Sigmoid colon (tissue), 7 donors: ENCODE results near the gene SLC30A2. TPM values are rescaled to one million over a fixed set of nuclear protein-coding genes. Genes with fewer than 3 reads are reported as not detected.

ENCODE experiments used
- DNase-seq: peaks from one replicate; pipeline ENCODE4 v3.0.0-alpha.2; 2019
- H3K27ac ChIP-seq, 4 donors: fragments of 200-600 bp; sonication (generic); one replicate each; pipeline ENCODE4 v1.5.1; 2016 to 2019; ENCODE audit warnings: mild to moderate bottlenecking in 1 of 4
- H3K27me3 ChIP-seq, 3 donors: fragments of 200-600 bp; sonication (generic); one replicate each; pipeline ENCODE4 v1.5.1; 2019; ENCODE audit warnings: mild to moderate bottlenecking in 1 of 3
- H3K36me3 ChIP-seq, 4 donors: fragments of 200-600 bp; sonication (generic); one replicate each; pipeline ENCODE4 v1.5.1; 2016 to 2019
- H3K4me1 ChIP-seq, 4 donors: fragments of 200-600 bp; sonication (generic); one replicate each; pipeline ENCODE4 v1.5.1; 2017 to 2019
- H3K4me3 ChIP-seq, 4 donors: fragments of 200-600 bp; sonication (generic); one replicate each; pipeline ENCODE4 v1.5.1; 2017 to 2019; ENCODE audit warnings: mild to moderate bottlenecking in 2 of 4, moderate library complexity in 1 of 4
- H3K9me3 ChIP-seq, 4 donors: fragments of 200-600 bp in 3 of 4; sonication (generic) in 3 of 4; one replicate each; pipeline versions ENCODE4 v1.5.1 to v1.6.1; 2013 to 2019
- CTCF ChIP-seq, 4 experiments: fragments of 450-650 bp in 3 of 4; fragments of 200-600 bp in 1 of 4; IDR thresholded peaks; one replicate each; pipeline ENCODE4 v1.5.1; 2016 to 2019; ENCODE audit warnings: antibody characterized with exemption in 4 of 4, mild to moderate bottlenecking in 3 of 4, moderate library complexity in 2 of 4
- EP300 ChIP-seq, 4 donors: sonication (generic); formaldehyde crosslinking; IDR thresholded peaks; one replicate each; pipeline ENCODE4 v1.6.1; 2017; ENCODE audit warnings: antibody characterized with exemption in 4 of 4
- POLR2A ChIP-seq, 2 donors: fragments of 450-650 bp; IDR thresholded peaks; one replicate each; pipeline ENCODE4 v1.6.1; 2016; ENCODE audit warnings: antibody characterized with exemption in 2 of 2, mild to moderate bottlenecking in 2 of 2, moderate library complexity in 2 of 2
- POLR2AphosphoS5 ChIP-seq, 4 donors: sonication (generic); formaldehyde crosslinking; IDR thresholded peaks; one replicate each; pipeline ENCODE4 v1.6.1; 2017; ENCODE audit warnings: antibody characterized with exemption in 4 of 4
- WGBS, 2 donors: extraction: QIAGEN DNeasy Blood & Tissue Kit; methylation state at CpG; one replicate each; pipeline ENCODE4 v1.1.7; 2013; 5-methylcytosine and 5-hydroxymethylcytosine counted together
- intact Hi-C: fragments of 100-400 bp; cut with DNase I; formaldehyde crosslinking; loops from one replicate; pipeline ENCODE4 v1.15.1; 2023
- polyA plus RNA-seq, 3 donors: library from polyadenylated mRNA; stranded (reverse); fragments of 200-250 nt; gene quantifications; one replicate each; pipeline ENCODE4 v1.2.3, GENCODE V29; 2013
- total RNA-seq, 4 donors: library from RNA; depleted of rRNA; stranded (reverse); fragments of >200 nt; gene quantifications; one replicate each; pipeline ENCODE4 v1.1.0, GENCODE V29; 2016
- donor health status: healthy with polysubstance abuse.
- donor health status: Bipolar disorder and iron deficiency.
- donor health status: healthy.

The SLC30A2 gene
- total and polyA plus RNA-seq, 7 donors: 0.07 to 0.92 (median 0.16) TPM; not detected in 4

DNA sequence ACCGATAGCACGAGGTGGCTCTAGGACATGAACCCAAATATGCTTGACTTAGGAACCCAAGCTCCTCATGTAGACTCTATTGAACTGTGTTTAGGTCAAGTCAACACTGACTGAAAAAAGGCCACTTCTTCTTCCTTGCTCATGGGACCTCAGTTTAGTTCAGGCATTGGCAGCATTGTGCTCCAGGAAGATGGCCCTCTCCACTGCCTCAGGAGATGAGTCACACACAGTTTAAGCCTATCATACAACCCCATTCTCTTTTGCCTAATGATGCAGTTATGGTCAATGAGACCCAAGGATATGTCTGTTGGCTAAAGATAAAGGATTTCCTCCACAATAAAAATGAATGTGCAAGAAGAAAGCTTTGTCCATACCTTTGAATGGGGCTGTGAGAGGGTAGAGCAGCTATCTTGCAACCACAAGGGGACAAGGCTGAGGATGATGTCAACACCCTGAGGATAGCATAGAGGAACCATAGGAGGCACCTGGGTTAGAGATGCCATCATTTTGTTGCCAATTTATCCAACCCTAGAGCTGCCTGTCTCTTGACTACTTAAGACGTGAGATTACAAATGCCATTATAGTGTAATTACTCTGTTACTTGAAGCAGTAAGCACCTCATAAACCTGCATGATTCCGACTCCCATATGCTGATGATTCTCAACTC is 24.5 kb upstream of the SLC30A2 start:
- no peak for TF ChIP-seq EP300 (IDR thresholded peaks at IDR 0.05)
- no peak for TF ChIP-seq POLR2A (IDR thresholded peaks at IDR 0.05)
- no peak for TF ChIP-seq POLR2AphosphoS5 (IDR thresholded peaks at IDR 0.05)
- no peak for TF ChIP-seq CTCF (IDR thresholded peaks at IDR 0.05)
- intact Hi-C loops: no loop called here
- peaks cover 0 to 3% (median 3%) of the 10 kb centered on the region in 3 donors for H3K27me3 ChIP-seq
- no peaks in the 10 kb centered on the region for H3K9me3 ChIP-seq
- no peaks in the 10 kb centered on the region for H3K36me3 ChIP-seq
- no peak overlapping the region for H3K4me3 ChIP-seq
- 76 to 89% methylated on average over 4 of the region's 4 CpGs for whole genome bisulfite sequencing, 2 donors
- no peak for DNase-seq
- H3K27ac ChIP-seq: no peak overlapping the region
- peaks cover 0 to 30% (median 13%) of the 10 kb centered on the region in 4 donors for H3K4me1 ChIP-seq

DNA sequence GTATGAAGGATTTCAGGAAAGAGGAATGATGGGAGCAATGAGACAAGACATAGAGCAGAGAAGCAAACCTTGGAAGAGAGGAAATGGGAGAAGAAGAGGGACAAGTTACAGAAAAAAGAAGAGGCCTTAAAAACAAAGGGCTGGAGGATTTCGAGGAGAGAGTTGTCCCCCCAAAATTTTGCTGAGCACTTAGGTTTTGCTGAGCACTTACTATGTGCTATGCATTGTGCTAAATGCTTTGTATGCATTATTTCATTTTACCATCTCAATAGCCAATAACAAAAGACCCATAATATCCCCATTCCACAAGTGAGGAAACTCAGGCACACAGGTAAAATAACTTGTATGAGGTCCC is 24.0 kb upstream of the SLC30A2 start:
- no peak for DNase-seq
- H3K4me3 ChIP-seq: no peak overlapping the region
- intact Hi-C loops: no loop called here
- 84 to 85% methylated on average over 1 of the region's 1 CpG for WGBS, 2 donors
- TF ChIP-seq POLR2A (IDR thresholded peaks at IDR 0.05): no peak
- TF ChIP-seq POLR2AphosphoS5 (IDR thresholded peaks at IDR 0.05): no peak
- no peak for TF ChIP-seq CTCF (IDR thresholded peaks at IDR 0.05)
- TF ChIP-seq EP300 (IDR thresholded peaks at IDR 0.05): no peak
- H3K27me3 ChIP-seq: no peaks in the 10 kb centered on the region
- no peaks in the 10 kb centered on the region for H3K9me3 ChIP-seq
- no peak overlapping the region for H3K27ac ChIP-seq
- H3K36me3 ChIP-seq: no peaks in the 10 kb centered on the region
- peaks cover 0 to 30% (median 13%) of the 10 kb centered on the region in 4 donors for H3K4me1 ChIP-seq

DNA sequence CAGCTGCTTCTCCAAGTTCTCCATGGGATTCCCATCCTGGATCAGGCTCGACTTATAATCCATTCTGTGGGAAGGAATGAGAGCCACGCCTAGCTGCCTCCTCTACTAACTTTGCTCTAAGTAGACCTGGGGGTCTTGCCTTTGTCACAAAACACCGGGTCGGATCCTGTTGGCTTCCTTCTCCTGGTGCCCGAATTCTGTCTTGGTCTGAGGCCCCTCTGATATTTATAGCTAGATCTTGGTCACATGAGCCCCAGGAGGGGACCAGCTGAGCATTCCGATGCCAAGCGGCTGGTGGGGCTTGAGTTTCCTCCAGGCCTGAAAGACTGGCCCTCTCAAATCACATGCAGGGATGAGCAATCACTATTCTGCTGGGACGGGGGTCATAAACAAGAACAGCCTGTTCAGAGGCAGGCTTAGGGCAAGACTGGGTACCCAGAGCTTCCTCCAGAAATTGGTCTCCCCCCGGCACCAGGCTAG is 21.6 kb upstream of the SLC30A2 start, which contains the start of gene TRIM63:
Gene TRIM63, minus strand, starts transcription at position 199 of the 480 bp plus-strand sequence. Its CDS starts 136 bp downstream, at position 63.
- intact Hi-C loops: no loop called here
- Histone ChIP-seq H3K36me3 (no peaks in the 10 kb centered on the region), H3K27me3 (no peaks in the 10 kb centered on the region), H3K27ac (peak within 1 kb of the TSS in 1 of 4 donors; percentile 12), H3K9me3 (no peaks in the 10 kb centered on the region), H3K4me1 (peaks cover 0 to 22% (median 11%) of the 10 kb centered on the region in 4 donors), H3K4me3 (peak within 1 kb of the TSS in 1 of 4 donors; percentile 7)
- DNase-seq: no peak
- no peak for TF ChIP-seq EP300 (IDR thresholded peaks at IDR 0.05)
- TF ChIP-seq POLR2A (IDR thresholded peaks at IDR 0.05): no peak
- no peak for TF ChIP-seq CTCF (IDR thresholded peaks at IDR 0.05)
- 70 to 73% methylated on average over 9 of the region's 9 CpGs for WGBS, 2 donors

GRCh38 chr1:26066857-26067256 is 20.9 kb upstream of the SLC30A2 start:
- intact Hi-C loops: no loop called here
- Histone ChIP-seq H3K9me3 (no peaks in the 10 kb centered on the region), H3K4me3 (no peak overlapping the region), H3K4me1 (peaks cover 0 to 17% (median 8%) of the 10 kb centered on the region in 4 donors), H3K27ac (peak overlapping the region in 1 of 4 donors; percentile 12), H3K27me3 (no peaks in the 10 kb centered on the region), H3K36me3 (no peaks in the 10 kb centered on the region)
- DNase-seq: no peak
- TF ChIP-seq EP300 (IDR thresholded peaks at IDR 0.05) (no peak), POLR2AphosphoS5 (IDR thresholded peaks at IDR 0.05) (peak in 1 of 4 donors; percentile 52)
- WGBS, 2 donors: 80 to 84% methylated on average over 4 of the region's 4 CpGs

DNA sequence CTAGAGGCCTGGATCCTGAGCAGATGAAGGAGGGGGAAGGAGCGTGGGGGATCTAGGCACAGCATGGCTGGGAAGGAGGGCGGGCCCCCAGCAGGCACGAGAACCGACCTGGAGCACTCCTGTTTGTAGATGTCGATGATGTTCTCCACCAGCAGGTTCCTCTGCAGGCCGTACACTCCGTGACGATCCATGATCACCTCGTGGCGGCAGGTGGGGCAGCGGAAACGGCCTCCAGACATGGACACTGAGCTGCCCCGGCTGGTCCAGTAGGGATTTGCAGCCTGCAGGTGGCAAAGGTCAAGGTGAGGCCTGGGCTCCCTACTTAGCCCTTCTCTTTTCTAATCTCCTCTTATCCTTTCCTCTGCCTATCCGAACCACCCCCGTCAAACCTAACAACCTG is 20.2 kb upstream of the SLC30A2 start:
- DNase-seq: no peak
- intact Hi-C loops: no loop called here
- Histone ChIP-seq H3K27ac (no peak overlapping the region), H3K4me3 (no peak overlapping the region), H3K27me3 (no peaks in the 10 kb centered on the region), H3K36me3 (no peaks in the 10 kb centered on the region), H3K9me3 (no peaks in the 10 kb centered on the region), H3K4me1 (peaks cover 0 to 17% (median 8%) of the 10 kb centered on the region in 4 donors)
- no peak for TF ChIP-seq EP300 (IDR thresholded peaks at IDR 0.05)
- no peak for TF ChIP-seq CTCF (IDR thresholded peaks at IDR 0.05)
- TF ChIP-seq POLR2A (IDR thresholded peaks at IDR 0.05): no peak
- no peak for TF ChIP-seq POLR2AphosphoS5 (IDR thresholded peaks at IDR 0.05)
- WGBS, 2 donors: 87% methylated on average over 15 of the region's 15 CpGs
